SK-N-SH treated with all-trans-retinoic acid at 6 μM for 48 hours (cell line): Measurements from ENCODE around the gene STATH.

Experiments used
- CSDC2 ChIP-seq: fragments of 250-450 bp; sonication (Bioruptor Pico); IDR thresholded peaks from 2 replicates; pipeline ENCODE4 v1.5.0; 2020; ENCODE audit warnings: mild to moderate bottlenecking, moderate library complexity
- SNAI2 ChIP-seq: fragments of 250-450 bp; sonication (Bioruptor Pico); IDR thresholded peaks from 2 replicates; pipeline ENCODE4 v1.5.0; 2020; ENCODE audit warnings: mild to moderate bottlenecking, moderate library complexity
- TF ChIP-seq, protein P1 (sequence below): fragments of 250-450 bp; sonication (Bioruptor Pico); IDR thresholded peaks from 2 replicates; pipeline ENCODE4 v1.8.0; 2020; ENCODE audit warnings: mild to moderate bottlenecking, moderate library complexity, borderline replicate concordance

DNA sequence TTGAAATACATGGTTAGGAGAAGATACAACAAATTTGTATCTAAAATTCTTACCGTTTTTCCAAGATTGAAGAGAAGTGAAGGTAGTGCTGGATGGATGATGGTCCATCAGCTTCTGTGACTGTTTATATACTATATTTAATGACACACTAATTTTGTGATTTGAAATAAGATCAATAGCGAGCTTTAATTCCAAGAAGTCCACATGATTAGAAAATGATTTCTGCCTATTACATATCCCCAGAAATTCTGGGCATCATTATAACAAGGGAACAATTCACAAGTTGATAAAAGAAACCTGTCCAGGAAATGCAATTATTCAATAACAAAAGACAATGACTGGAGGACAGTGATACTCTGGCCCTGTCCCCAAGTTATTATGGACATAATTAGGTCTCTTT is 30.1 kb upstream of the STATH start, which contains the start of gene CSN2:
- TF ChIP-seq SNAI2 (CRISPR knock-in tag) (no peak), CSDC2 (CRISPR knock-in tag) (no peak)
- TF ChIP-seq, protein P1, sequence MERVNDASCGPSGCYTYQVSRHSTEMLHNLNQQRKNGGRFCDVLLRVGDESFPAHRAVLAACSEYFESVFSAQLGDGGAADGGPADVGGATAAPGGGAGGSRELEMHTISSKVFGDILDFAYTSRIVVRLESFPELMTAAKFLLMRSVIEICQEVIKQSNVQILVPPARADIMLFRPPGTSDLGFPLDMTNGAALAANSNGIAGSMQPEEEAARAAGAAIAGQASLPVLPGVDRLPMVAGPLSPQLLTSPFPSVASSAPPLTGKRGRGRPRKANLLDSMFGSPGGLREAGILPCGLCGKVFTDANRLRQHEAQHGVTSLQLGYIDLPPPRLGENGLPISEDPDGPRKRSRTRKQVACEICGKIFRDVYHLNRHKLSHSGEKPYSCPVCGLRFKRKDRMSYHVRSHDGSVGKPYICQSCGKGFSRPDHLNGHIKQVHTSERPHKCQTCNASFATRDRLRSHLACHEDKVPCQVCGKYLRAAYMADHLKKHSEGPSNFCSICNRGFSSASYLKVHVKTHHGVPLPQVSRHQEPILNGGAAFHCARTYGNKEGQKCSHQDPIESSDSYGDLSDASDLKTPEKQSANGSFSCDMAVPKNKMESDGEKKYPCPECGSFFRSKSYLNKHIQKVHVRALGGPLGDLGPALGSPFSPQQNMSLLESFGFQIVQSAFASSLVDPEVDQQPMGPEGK (CRISPR knock-in tag), result no peak
